ENCODE measurements around the gene ODF2L.

DNA sequence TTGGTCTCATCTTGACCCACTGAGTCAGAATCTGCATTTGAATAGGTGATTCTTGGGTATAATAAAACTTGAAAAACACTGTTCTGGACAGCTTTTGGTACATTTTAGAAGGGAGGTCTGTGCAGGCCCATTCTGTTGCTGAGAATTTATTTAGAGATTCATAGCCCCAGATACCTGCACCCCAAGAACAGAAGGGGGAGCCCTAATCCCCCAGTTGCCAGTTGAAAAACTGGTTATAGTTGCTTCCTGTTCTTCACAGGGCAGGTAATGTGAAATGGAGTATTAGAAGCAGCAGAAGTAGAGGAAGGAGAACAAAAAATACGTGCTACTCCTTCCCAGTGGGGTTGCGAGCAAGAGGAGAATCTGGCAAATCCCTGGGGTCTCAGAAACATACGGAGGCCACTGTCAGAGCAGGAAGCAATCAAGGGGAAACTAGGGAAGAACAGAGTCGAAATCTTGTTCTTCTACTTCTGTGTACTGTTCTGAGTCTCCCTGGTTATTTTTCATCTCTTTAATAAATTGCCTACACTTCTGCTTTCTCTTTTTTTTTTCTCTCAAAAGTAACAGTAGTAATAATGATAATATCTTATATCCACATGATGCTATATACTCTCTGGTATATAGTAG, 23.3 kb upstream of the ODF2L start:
- TF ChIP-seq, protein P1, sequence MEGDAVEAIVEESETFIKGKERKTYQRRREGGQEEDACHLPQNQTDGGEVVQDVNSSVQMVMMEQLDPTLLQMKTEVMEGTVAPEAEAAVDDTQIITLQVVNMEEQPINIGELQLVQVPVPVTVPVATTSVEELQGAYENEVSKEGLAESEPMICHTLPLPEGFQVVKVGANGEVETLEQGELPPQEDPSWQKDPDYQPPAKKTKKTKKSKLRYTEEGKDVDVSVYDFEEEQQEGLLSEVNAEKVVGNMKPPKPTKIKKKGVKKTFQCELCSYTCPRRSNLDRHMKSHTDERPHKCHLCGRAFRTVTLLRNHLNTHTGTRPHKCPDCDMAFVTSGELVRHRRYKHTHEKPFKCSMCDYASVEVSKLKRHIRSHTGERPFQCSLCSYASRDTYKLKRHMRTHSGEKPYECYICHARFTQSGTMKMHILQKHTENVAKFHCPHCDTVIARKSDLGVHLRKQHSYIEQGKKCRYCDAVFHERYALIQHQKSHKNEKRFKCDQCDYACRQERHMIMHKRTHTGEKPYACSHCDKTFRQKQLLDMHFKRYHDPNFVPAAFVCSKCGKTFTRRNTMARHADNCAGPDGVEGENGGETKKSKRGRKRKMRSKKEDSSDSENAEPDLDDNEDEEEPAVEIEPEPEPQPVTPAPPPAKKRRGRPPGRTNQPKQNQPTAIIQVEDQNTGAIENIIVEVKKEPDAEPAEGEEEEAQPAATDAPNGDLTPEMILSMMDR (IDR thresholded peaks at IDR 0.05) = peak; percentile 39; the same call in 1 of the 2 replicates
- TF ChIP-seq TCF7L2 (IDR thresholded peaks at IDR 0.05; ENCODE audit: low read depth, low read length) = no peak
- TF ChIP-seq, protein P2, sequence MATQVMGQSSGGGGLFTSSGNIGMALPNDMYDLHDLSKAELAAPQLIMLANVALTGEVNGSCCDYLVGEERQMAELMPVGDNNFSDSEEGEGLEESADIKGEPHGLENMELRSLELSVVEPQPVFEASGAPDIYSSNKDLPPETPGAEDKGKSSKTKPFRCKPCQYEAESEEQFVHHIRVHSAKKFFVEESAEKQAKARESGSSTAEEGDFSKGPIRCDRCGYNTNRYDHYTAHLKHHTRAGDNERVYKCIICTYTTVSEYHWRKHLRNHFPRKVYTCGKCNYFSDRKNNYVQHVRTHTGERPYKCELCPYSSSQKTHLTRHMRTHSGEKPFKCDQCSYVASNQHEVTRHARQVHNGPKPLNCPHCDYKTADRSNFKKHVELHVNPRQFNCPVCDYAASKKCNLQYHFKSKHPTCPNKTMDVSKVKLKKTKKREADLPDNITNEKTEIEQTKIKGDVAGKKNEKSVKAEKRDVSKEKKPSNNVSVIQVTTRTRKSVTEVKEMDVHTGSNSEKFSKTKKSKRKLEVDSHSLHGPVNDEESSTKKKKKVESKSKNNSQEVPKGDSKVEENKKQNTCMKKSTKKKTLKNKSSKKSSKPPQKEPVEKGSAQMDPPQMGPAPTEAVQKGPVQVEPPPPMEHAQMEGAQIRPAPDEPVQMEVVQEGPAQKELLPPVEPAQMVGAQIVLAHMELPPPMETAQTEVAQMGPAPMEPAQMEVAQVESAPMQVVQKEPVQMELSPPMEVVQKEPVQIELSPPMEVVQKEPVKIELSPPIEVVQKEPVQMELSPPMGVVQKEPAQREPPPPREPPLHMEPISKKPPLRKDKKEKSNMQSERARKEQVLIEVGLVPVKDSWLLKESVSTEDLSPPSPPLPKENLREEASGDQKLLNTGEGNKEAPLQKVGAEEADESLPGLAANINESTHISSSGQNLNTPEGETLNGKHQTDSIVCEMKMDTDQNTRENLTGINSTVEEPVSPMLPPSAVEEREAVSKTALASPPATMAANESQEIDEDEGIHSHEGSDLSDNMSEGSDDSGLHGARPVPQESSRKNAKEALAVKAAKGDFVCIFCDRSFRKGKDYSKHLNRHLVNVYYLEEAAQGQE (IDR thresholded peaks at IDR 0.05; ENCODE audit: insufficient read depth in 1 of 2, low read depth in 2 of 2, low read length in 1 of 2) = no peak
- TF ChIP-seq POLR2AphosphoS5 (IDR thresholded peaks at IDR 0.05; ENCODE audit: low read depth, low read length) = no peak
